NOMO-1 treated with dmso at 0.1 percent for 144 hours (cell line): Measurements from ENCODE around the gene MT1M.

Experiments used
- DNase-seq: peaks from one replicate; lab custom pipeline; 2025; ENCODE audit not compliant: unreplicated experiment; lab: John Stamatoyannopoulos, UW

Gene MT1M

DNA sequence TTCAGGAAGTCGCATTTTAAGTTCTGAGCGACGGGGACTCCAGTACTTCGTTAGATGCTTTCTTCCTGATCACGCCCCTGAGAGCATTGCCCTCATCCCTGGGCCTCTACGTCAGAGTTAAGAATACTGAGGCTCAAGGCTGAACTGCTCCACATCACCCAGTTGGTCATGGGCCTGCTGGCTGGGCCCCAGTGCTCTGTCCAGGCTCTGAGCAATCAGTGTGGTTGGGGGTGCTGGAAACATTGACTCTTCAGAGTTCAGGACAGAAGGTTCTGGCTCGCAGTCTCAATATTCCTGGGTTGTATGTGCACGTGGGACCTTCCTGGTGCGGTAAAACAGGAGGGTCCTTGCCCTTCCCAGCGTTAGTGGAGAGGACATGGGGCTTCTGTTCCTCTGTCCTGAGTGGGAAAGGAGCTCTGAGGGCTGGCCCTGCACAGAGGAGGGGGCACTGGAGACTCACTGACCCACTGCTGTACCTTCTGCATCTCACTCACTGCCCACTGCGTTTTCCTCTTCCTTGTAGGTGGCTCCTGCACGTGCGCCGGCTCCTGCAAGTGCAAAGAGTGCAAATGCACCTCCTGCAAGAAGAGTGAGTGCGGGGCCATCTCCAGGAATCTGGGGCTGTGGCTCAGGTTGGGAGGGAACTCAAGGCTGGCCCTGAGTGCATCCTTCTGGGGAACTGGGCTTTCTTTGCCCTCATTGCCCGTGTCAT is 6.4 kb upstream of the MT1M start:
- no peak for DNase-seq

DNA sequence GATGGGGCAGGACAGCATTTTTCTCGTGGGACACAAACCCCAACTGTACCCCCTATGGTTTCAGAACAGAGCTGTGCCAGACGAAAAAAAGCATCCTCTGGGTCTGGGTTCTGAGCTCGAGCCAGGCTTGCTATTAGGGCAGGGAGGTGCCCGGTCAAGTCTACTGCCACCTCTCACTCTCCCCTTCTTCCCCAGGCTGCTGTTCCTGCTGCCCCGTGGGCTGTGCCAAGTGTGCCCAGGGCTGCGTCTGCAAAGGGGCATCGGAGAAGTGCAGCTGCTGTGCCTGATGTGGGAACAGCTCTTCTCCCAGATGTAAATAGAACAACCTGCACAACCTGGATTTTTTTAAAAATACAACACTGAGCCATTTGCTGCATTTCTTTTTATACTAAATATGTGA is 5.8 kb upstream of the MT1M start:
- DNase-seq: no peak

DNA sequence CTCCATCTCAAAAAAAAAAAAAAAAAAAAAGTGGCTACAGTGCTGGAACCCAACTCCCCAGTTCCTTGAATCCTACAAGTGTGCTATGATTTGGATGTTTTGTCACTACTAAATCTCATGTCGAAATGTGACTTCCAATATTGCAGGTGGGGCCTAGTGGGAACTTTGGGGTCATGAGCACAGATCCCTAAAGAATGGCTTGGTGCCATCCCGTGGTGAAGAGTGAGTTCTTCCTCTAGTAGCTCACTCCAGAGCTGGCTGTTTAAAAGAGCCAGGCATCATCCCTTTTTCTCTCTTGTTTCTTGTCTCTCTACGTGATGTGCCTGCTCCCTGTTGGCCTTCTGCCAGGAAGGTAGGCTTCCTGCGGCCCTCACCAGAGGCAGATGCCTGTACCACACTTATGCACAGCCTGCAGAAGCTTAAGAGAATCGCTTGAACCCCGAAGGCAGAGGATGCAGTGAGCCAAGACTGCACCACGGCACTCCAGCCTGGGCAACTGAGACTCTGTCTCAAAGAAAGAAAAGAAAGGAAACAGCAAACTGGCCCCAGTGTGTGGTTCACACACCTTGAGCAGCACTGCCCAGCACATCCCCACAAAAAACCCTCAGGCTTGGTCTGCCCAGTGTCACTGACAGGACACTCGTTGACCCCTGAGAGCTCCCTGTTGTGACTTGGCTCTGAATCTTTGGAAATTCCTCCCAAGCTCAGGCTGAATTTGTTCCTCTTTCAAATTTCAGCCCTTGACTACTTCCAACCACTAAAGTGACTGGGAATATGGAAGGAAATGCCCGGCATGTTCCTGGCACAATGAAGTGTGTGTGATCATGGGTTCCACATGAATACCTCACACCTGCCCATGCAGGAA is 3.7 kb upstream of the MT1M start:
- no peak for DNase-seq

DNA sequence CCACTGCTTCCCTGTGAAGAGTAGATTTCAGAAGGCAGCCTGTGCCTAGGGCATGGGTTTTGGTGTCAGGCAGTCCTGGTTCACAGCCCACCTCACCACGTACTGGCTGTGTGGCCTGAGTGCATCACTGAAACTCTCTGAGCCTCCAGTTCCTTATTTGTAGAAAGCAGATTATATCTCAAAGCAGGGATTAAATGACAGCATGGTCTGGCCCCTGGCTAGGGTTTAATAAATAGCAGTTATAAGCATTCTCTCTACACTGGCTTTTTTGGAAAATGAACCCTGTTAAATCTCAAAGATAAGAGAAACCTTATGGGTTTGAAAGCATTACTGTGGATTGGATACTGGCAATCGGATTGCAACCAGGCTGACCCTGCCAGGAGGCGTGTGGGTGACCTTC is 2.9 kb upstream of the MT1M start:
- DNase-seq: no peak

DNA sequence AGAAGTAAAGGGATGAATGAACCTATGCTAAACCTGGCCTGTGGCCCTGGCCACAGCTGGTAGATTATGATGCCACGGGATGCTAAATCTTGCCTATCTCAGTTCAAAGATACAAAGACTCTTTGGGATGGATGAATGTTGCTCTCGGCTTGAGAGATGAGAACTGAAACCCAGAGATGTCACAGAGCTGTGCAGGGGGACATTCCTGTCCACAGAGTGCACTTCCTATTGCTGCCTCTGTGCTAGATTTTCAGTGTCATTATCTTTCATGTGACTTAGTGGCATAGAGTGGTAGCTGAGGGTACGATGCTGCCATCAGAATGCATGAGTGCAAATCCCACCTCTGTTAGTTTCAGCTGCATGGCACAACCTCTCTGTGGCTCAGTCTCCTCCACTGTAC is 2.3 kb upstream of the MT1M start:
- DNase-seq: peak; percentile 42

DNA sequence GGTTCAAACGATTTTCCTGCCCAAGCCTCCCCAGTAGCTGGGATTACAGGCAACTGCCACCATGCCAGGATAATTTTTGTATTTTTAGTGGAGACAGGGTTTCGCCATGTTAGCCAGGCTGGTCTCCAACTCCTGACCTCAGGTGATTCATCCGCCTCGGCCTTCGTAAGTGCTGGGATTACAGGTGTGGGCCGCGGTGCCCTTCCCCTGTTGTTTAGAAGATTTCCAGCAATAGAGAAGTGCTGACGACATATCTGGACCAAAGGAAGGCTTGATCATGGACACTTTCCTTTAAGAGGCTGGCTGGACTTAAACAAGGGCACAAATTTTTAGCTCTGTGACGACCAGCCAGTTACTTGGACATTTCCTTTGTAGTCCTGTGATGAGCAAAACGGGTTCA is 1.3 kb upstream of the MT1M start:
- DNase-seq: no peak

DNA sequence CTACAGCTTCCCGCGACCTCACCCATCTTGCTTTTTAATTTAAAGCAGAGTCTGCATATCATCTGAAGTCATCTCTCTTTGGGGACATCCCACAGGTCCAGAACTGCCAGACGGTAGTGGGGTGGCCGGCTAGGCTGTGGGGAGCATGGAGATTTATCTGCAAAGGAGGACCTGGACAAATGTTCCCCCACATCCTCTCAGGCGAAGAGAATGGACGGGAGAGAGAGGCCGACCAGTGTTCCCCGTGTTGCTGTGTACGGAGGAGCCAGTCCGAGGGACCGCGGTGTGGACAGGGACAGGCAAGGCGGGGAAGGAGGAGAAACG is 665 bp upstream of the MT1M start:
- no peak for DNase-seq

DNA sequence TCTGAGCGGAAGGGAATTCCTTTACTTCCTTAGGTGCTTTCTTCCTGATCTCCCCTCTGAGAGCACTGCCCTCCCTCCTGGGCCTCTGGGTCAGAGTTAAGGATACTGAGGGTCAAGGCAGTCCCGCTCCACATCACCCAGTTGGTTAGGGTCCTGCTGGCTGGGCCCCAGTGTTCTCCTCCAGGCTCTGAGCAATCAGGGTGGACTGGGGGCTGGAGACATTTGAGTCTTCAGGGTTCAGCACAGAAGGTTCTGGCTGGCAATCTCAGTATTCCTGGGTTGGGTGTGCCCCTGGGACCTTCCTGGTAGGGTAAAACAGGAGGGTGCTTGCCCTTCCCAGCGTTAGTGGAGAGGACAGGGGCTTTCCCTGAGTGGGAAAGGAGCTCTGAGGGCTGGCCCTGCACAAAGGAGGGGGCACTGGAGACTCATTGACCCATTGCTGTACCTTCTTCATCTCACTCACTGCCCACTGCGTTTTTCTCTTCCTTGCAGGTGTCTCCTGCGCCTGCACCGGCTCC is 448 bp downstream of the MT1M start:
- no peak for DNase-seq

DNA sequence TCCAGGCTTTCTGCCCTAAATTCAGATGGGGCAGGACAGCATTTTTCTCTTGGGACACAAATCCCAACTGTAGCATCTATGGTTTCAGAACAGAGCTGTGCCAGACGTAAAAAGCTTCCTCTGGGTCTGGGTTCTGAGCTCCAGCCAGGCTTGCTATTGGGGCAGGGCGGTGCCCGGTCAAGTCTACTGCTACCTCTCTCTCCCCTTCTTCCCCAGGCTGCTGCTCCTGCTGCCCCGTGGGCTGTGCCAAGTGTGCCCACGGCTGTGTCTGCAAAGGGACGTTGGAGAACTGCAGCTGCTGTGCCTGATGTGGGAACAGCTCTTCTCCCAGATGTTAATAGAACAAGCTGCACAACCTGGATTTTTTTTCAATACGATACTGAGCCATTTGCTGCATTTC is 1.1 kb downstream of the MT1M start:
- DNase-seq: no peak

DNA sequence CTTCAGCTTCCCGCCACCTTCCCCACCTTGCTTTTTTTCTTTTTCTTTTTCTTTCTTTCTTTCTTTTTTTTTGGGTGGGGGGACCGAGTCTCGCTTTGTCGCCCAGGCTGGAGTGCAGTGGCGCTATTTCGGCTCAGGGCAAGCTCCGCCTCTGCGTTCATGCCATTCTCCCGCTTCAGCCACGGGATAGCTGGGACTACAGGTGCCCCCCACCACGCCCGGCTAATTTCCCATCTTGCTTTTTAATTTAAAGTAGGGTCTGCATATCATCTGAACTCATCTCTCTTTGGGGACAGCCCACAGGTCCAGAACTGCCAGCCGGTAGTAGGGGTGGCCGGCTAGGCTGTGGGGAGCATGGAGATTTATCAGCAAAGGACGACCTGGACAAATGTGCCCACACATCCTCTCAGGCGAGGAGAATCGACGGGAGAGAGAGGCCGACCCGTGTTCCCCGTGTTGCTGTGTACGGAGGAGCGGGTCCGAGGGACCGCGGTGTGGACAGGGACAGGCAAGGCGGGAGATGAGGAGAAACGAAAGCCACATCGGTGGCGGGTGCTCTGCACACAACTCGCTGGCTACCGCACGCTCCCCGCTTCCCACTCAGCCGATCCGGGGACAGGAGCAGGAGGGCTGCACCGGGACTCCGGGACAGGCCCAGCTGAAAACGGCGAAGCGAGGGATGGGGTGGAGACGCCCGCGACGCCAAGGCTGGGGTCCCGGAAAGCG is 2.4 kb downstream of the MT1M start:
- DNase-seq: no peak

DNA sequence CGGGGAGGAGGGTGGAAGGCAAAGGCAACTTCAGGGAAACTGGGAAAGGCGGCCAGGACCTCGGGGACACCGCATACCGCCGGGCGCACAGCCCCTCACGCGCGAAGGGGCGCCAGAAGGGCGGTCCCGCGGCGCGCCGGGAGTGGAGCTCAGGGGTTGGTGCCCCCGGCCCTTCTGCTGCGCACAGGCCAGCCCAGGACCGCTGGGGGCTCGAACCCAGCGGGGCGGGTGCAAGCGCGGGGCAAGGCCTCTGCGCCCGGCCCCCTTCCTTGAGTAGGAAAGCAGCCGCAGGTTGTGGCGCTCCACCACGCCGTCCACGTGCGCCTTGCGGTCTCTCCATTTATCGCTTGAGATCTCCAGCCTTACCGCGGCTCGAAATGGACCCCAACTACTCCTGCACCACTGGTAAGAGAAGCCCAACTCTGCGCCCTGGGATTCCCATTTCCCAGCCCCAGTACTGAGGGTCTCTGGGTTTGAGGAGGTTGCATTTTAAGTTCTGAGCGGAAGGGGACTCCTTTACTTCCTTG is 3.0 kb downstream of the MT1M start:
- DNase-seq: no peak

DNA sequence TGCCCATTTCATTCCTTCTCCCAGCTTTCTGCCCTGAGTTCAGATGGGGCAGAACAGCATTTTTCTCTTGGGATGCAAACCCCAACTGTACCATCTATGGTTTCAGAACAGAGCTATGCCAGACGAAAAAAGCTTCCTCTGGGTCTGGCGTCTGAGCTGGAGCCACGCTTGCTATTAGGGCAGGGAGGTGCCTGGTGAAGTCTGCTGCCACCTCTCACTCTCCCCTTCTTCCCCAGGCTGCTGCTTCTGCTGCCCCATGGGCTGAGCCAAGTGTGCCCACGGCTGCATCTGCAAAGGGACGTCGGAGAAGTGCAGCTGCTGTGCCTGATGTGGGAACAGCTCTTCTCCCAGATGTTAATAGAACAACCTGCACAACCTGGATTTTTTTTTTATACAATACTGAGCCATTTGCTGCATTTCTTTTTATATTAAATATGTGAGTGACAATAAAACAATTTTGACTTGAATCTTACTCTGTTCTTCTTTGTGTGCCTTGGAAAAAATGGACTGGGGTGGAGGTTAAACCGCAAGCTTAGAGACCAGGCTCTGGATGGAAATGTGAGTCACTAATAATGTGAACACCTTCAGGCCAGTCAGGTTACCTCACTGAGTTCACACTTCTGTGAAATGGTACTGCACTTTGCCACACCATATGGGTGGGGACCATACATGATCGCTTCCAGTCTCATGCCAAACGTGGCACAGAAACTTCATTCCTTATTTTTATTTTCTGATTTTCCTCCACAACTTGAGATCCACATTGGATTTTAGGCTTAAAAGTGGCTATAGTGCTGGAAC is 4.4 kb downstream of the MT1M start:
- DNase-seq: no peak

DNA sequence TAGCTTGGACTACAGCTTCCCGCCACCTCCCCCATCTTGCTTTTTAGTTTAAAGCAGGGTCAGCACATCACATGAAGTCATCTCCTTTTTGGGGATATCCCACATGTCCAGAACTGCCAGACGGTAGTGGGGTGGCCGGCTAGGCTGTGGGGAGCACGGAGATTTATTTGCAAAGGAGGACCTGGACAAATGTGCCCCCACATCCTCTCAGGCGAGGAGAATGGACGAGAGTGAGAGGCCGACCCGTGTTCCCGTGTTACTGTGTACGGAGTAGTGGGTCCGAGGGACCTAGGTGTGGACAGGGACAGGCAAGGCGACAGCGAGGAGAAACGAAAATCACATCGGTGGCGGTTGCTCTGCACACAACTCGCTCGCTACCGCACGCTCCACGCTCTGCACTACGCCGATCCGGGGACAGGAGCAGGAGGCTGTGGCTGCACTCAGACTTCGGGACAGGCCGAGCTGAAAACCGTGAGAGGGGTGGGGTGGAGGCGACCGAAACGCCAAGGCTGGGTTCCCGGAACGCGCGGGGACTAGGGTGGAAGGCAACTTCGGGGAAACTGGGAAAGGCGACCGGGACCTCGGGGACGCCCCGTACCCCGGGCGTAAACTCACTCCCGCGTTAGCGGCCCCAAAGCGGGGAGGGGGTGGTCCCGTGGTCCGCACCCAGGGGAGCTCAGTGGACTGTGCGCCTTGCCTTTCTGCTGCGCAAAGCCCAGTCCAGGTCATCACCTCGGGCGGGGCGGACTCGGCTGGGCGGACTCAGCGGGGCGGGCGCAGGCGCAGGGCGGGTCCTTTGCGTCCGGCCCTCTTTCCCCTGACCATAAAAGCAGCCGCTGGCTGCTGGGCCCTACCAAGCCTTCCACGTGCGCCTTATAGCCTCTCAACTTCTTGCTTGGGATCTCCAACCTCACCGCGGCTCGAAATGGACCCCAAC is 5.6 kb downstream of the MT1M start, which contains the start of gene MT1A:
MT1A (plus strand) TSS at position 853 of the 937 bp plus-strand sequence; CDS start at position 926, 73 bp downstream.
- DNase-seq: no peak

DNA sequence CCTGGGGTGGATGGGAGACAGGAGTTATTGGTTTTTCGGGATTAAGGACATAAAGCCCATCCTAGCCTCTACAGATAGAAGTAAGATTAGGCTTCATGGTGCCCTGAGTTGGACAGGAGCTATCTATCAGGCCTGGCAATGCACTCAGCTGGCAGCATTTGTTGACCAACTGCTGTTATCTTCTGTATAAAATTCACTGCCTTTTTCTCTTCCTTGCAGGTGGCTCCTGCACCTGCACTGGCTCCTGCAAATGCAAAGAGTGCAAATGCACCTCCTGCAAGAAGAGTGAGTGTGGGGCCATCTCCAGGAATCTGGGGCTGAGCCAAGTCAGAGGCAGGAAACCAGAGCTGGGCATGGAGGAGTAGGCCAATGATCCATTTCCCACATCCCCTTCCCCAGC is 6.6 kb downstream of the MT1M start:
- no peak for DNase-seq

DNA sequence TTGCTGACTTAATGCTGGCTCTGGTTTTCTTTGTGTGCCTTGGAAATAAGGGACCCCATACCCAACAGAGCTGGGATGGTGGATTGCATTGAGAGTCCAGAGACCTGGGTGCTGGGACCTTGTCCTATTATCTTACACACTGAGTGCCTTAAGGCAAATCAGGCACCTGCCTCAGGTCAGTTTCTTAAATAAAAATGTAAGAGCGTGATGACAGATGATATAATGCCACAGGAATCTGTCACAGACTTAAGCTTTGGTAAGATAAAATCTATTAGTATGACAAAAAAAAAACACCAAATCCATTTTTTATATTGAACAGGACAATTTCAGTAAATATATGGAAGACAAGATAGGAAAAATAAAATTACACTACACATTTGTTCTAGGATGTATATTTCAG is 7.6 kb downstream of the MT1M start:
- no peak for DNase-seq

DNA sequence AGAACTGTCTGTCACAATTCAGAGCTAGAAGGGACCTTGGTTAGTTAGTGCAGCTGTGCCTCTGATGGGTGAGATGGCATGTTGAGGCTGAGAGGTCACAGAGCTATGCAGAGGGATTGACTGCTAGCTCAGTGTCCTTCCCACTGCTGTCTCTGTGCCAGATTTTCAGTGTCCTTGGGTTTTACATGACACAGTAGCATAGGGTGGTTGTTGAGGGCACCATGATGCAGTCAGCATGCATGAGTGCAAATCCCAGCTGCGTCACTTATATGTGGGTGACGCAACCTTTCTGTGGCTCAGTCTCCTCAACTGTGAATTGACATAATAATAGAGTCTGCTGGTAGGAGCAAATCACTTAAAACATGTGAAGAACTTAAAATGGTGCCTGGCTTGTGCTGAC is 8.7 kb downstream of the MT1M start:
- DNase-seq: no peak

DNA sequence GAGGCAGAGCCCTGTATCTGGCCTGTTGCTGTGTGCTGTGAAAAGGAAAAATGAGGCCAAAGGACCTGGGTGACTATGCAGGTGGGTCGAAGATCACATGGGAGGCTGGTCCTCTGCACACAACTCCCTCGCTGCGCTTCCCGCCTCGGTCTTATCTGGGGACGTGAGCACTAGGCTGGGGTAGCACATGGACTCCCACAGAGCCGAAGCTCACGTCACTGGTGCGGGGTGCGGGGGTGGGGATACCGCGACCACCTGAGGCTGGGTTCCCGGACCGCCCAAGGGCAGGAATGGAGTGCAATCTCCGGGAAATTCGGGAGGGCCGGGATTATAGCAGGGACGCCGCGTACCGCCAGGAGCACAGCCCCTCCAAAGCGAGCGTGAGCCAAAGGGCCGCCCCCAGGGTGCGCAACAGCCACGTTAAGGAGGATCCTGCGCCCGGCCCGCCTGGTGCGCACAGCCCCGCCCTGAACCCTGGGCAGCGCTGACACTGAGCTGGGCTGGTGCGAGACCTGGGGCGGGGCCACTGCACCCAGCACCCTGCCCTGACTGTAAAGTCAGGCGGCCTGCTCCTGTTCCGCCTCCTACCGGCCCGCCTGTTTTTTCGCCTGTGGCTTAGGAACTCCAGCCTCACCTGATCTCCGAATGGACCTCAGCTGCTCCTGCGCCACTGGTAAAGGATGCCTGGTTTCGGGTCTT is 10.8 kb downstream of the MT1M start:
- DNase-seq: peak; percentile 74

DNA sequence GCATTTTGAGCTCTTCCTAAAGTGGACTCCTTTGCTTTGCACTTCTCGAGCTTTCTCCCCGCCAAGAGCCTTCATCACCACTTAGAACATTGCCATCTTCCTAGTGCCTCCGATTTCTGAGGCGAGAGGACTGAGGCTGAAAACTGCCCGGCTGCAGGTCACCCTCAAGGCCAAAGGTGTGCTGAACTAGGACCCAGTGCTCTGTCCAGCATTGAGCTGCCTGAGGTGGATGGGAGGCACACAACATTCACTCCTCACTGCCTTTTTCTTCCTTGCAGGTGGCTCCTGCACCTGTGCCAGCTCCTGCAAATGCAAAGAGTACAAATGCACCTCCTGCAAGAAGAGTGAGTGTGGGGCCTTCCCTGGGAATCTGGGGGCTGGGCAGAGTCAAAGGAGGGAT is 11.4 kb downstream of the MT1M start:
- DNase-seq: no peak

DNA sequence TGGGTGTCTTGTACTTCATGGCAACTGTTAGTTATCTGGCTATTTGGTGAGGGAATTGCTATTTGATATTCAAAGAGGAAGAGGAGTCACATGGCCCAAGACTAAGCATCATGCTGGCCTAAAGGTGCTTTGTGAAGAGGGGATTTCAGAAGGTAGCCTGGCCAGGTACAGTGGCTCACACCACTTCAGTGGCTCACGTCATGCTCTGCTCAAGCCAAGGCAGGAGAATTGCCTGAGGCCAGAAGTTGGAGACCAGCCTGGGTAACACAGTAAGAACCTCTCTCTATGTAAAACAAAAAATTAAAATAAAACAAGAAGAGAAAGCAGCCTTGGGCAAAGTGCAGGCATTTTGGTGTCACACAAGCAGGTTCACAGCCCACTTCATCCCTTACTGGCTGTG is 12.9 kb downstream of the MT1M start:
- DNase-seq: no peak
